Measurements from ENCODE around the gene BTBD16. TPM values are rescaled to one million over a fixed set of nuclear protein-coding genes. Genes with fewer than 3 reads are reported as not detected.

The BTBD16 gene
- total and polyA plus RNA-seq, 2 of the 4 experiments (the other 2 are of a cell fraction): not detected

DNA sequence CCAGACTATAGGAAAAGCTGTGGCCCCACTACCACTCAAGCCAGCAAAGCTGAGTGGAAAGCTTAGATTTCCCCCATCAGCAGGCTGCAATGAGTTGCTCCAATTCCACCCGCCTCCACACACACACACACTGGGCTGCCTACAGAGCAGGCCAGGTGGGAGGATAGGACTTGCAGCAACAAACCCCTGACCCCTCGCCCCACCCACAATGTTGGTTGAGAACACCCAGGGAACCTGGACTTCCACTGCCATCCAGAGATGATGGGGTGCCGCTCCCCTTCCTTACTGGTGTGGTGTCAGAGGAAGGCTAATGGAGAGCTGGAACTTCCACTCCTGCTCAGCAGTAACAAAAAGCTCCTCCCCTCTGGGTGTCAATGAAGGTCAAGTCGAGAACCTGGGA lies 86.6 kb downstream of the BTBD16 start:
- no peak overlapping the region for H3K18ac ChIP-seq (ENCODE audit: low read depth, low read length)
- H3K79me1 ChIP-seq (ENCODE audit: low read depth in 1 of 2, low read length in 2 of 2): no peaks in the 10 kb centered on the region
- no peak overlapping the region for H2BK5ac ChIP-seq (ENCODE audit: low read depth, low read length, poor library complexity, severe bottlenecking)
- no peaks in the 10 kb centered on the region for H3K4me1 ChIP-seq (ENCODE audit: control insufficient read depth, insufficient read depth, low read length)
- no peak overlapping the region for H2BK20ac ChIP-seq (ENCODE audit: low read depth, low read length)
- H3K4me3 ChIP-seq (ENCODE audit: insufficient read depth, low read depth, low read length): no peak overlapping the region
- DNase-seq (no peak), ATAC-seq (ENCODE audit: low read depth) (no peak)
- no peaks in the 10 kb centered on the region for H3K36me3 ChIP-seq (ENCODE audit: control insufficient read depth, insufficient read depth, low read length)
- H2AFZ ChIP-seq (replicated peaks; ENCODE audit: low read length, poor library complexity): no peak overlapping the region
- no peak overlapping the region for H3K4me2 ChIP-seq (ENCODE audit: low read depth, low read length)
- H3K27me3 ChIP-seq (ENCODE audit: control insufficient read depth, insufficient read depth, low read length): peaks cover 12% of the 10 kb centered on the region
- H3K9me3 ChIP-seq (ENCODE audit: control insufficient read depth, insufficient read depth, low read length): no peaks in the 10 kb centered on the region
- no peaks in the 10 kb centered on the region for H3K9me1 ChIP-seq (ENCODE audit: insufficient read depth, low read length)
- no peak overlapping the region for H2BK15ac ChIP-seq (ENCODE audit: low read depth, low read length)
- H3K27ac ChIP-seq (ENCODE audit: insufficient read depth, low read length): no peak overlapping the region
- intact Hi-C loops (cut with micrococcal nuclease) (no loop called here), dilution Hi-C loops (cut with HindIII; ENCODE audit: low sequenced_read_pairs, unreplicated experiment) (no loop called here), in situ Hi-C loops (cut with MboI; ENCODE audit: low sequenced_read_pairs) (no loop called here)
- no peak overlapping the region for H2BK120ac ChIP-seq (ENCODE audit: low read depth, low read length)
- ChIA-PET CTCF (no interaction called here), POLR2A (ENCODE audit: unreplicated experiment) (no interaction called here)
- TF ChIP-seq CHD1 (IDR thresholded peaks at IDR 0.05; ENCODE audit: low read depth, low read length) (no peak), USF2 (IDR thresholded peaks at IDR 0.05; ENCODE audit: low read depth, low read length) (no peak), RCOR1 (IDR thresholded peaks at IDR 0.05; ENCODE audit: insufficient replicate concordance, low read length) (no peak), RAD21 (IDR thresholded peaks at IDR 0.05; ENCODE audit: low read length) (no peak), NFE2L2 (IDR thresholded peaks at IDR 0.05; ENCODE audit: low read depth, low read length) (no peak), MAZ (IDR thresholded peaks at IDR 0.05; ENCODE audit: borderline replicate concordance, low read depth, low read length) (no peak), CEBPB (IDR thresholded peaks at IDR 0.05; ENCODE audit: low read depth, low read length) (no peak), POLR2A (IDR thresholded peaks at IDR 0.05; ENCODE audit: low read depth, low read length) (no peak), BHLHE40 (IDR thresholded peaks at IDR 0.05; ENCODE audit: low read depth, low read length) (no peak), MXI1 (IDR thresholded peaks at IDR 0.05; ENCODE audit: borderline replicate concordance, low read depth, low read length) (no peak), FOS (IDR thresholded peaks at IDR 0.05; ENCODE audit: low read depth, low read length) (no peak), SMC3 (IDR thresholded peaks at IDR 0.05; ENCODE audit: low read depth, low read length) (no peak), MAFK (IDR thresholded peaks at IDR 0.05; ENCODE audit: low read depth, low read length) (no peak), RFX5 (IDR thresholded peaks at IDR 0.05; ENCODE audit: low read depth, low read length) (no peak)
- TF ChIP-seq, protein P1, sequence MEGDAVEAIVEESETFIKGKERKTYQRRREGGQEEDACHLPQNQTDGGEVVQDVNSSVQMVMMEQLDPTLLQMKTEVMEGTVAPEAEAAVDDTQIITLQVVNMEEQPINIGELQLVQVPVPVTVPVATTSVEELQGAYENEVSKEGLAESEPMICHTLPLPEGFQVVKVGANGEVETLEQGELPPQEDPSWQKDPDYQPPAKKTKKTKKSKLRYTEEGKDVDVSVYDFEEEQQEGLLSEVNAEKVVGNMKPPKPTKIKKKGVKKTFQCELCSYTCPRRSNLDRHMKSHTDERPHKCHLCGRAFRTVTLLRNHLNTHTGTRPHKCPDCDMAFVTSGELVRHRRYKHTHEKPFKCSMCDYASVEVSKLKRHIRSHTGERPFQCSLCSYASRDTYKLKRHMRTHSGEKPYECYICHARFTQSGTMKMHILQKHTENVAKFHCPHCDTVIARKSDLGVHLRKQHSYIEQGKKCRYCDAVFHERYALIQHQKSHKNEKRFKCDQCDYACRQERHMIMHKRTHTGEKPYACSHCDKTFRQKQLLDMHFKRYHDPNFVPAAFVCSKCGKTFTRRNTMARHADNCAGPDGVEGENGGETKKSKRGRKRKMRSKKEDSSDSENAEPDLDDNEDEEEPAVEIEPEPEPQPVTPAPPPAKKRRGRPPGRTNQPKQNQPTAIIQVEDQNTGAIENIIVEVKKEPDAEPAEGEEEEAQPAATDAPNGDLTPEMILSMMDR (conservative IDR thresholded peaks at IDR 0.05; ENCODE audit: low read depth, low read length): no peak
- TF ChIP-seq, protein P2, sequence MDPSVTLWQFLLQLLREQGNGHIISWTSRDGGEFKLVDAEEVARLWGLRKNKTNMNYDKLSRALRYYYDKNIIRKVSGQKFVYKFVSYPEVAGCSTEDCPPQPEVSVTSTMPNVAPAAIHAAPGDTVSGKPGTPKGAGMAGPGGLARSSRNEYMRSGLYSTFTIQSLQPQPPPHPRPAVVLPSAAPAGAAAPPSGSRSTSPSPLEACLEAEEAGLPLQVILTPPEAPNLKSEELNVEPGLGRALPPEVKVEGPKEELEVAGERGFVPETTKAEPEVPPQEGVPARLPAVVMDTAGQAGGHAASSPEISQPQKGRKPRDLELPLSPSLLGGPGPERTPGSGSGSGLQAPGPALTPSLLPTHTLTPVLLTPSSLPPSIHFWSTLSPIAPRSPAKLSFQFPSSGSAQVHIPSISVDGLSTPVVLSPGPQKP (IDR thresholded peaks at IDR 0.05; ENCODE audit: borderline replicate concordance, low read depth, low read length): no peak
- no peak overlapping the region for H3K56ac ChIP-seq (ENCODE audit: extremely low read depth, insufficient read depth, low read length)
- no peak overlapping the region for H2AK5ac ChIP-seq (ENCODE audit: low read depth, low read length)
- WGBS, 2 experiments (ENCODE audit: extremely low coverage in 2 of 2, insufficient read length in 1 of 2): no CpG with 5 or more reads among the region's 4 CpGs
- H3K9ac ChIP-seq (ENCODE audit: low read depth, low read length): no peak overlapping the region
- H2AK9ac ChIP-seq (replicated peaks; ENCODE audit: low read depth, low read length, poor library complexity): no peak overlapping the region
- no peak overlapping the region for H4K8ac ChIP-seq (ENCODE audit: low read depth in 2 of 2, low read length in 2 of 2)
- no TSS peak for BruUV-seq (replicated peaks)
- H3K4ac ChIP-seq (ENCODE audit: low read depth, low read length): no peak overlapping the region
- no peak overlapping the region for H3K23ac ChIP-seq (ENCODE audit: low read depth, low read length)
- H4K5ac ChIP-seq (ENCODE audit: low read depth, low read length): no peak overlapping the region
- no peaks in the 10 kb centered on the region for H4K20me1 ChIP-seq (ENCODE audit: insufficient read depth, low read length)
- no peak overlapping the region for H4K91ac ChIP-seq (ENCODE audit: insufficient read depth, low read depth, low read length)
- H3K14ac ChIP-seq (replicated peaks; ENCODE audit: low read depth, low read length): no peak overlapping the region

Data from IMR-90 (cell line).